MM.1S (cell line): ENCODE data around the gene DNAJB14.

Experiments used
- CTCF ChIP-seq: fragments of 300-600 bp; sonication (generic); IDR thresholded peaks from 2 replicates; pipeline ENCODE4 v1.5.1; 2016; ENCODE audit warnings: antibody characterized with exemption, low read length, mixed read lengths
- EZH2 ChIP-seq: fragments of 300-600 bp; sonication (generic); optimal IDR thresholded peaks from 2 replicates; pipeline ENCODE3; 2017; ENCODE audit warnings: low read depth, mild to moderate bottlenecking, antibody characterized with exemption, low read length, mixed read lengths

GRCh38 chr4:99853999-99854398, 92.4 kb downstream of the DNAJB14 start:
- TF ChIP-seq CTCF (no peak), EZH2 (no peak)
